Ramos (cell line): ENCODE measurements around the gene PARS2.
"Not testable (repeated sequence)": the region's sequence is repeated elsewhere in the genome, so short reads cannot be mapped to it uniquely, and the experiment has no call there.

Experiments used
- in situ Hi-C: fragments of 300-500 bp; cut with MboI; formaldehyde crosslinking; loops from one replicate; pipeline ENCODE4 v1.14.3; 2022; ENCODE audit warnings: low sequenced_read_pairs; ENCODE audit not compliant: unreplicated experiment

The PARS2 gene

GRCh38 chr1:54775828-54776721 is 11.8 kb upstream of the PARS2 start:
- in situ Hi-C loops = not testable (repeated sequence)

DNA sequence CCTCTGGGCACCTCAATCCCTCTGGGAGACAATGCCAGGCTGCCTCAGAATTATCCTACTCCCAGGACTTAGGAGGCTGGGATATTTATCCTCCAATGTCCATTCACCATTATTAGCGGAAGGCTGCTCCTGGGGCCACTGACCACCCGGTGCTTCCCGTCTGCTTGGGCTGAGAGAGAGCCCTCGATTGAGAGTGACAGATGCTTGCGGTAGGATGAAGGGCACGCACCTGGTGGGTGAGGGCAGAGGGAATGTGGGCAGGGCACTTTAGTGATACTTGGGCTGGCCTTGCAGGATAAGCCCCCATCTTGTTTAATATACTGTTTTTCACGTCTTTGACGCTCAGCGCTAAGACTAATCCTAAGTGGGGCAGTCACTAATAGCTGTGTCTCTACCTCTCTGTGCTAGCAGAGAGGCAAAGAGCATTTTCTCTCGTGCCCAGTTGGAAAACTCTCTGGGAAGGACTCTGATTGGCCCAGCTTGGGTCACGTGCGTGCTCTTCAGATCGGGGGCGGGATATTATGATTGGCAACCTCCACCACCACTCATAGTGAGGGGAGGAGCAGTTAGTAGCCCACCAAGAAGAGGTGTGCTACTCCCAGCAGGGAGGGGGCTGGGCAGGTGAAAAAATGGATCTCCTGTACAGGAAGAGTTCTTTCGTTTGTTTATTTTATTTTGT is 10.6 kb upstream of the PARS2 start:
- in situ Hi-C loops = no loop called here

- in situ Hi-C loops = no loop called here
Observed at GRCh38 chr1:54772951-54773350, 8.6 kb upstream of the PARS2 start.

- in situ Hi-C loops = no loop called here
Observed at GRCh38 chr1:54768093-54768492, 3.8 kb upstream of the PARS2 start.

- in situ Hi-C loops = no loop called here
Observed at GRCh38 chr1:54767526-54767925, 3.2 kb upstream of the PARS2 start.

DNA sequence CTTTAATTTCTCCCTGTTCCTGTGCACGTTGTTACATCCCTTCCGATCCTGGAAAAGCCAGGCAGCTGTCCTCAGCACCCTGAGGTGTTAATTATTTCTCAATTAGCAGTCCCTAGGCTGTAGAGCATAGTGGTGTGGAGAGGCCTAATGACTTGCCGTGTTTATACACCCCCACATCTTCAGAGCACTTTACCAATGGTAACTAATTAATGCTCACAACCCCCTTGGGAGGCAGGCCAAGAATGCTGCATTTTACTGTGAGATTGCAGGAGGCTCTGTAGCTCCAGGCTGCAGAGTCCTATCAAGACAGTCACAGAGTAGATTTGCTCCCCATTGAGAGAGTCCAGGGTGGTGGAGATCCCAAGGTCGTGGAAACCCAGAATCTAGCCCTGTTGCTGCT is 2.4 kb upstream of the PARS2 start:
- in situ Hi-C loops = no loop called here

- in situ Hi-C loops = no loop called here
Observed at GRCh38 chr1:54764922-54765561, 719 bp upstream of the PARS2 start.

GRCh38 chr1:54763816-54764132 is 549 bp downstream of the PARS2 start:
- in situ Hi-C loops = no loop called here

- in situ Hi-C loops = no loop called here
Observed at GRCh38 chr1:54758678-54759348, 5.5 kb downstream of the PARS2 start.

DNA sequence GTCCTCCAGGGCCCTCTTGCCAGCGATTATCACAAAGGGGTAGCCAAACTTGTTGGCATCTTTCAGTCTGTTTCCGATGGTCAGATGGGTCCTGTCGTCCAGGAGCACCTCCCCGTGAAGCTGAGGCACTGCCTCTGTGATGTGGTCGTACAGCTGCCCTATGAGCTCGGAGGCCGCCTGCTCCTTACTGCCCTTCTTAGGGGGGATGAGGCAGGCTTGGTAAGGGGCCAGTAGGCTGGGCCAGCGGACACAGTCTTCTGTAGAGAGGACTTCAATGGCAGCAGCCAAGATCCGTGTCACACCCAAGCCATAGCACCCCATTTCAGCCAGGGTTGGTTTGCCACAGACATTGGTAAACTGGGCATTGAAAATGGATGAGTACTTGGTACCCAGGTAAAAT is 6.5 kb downstream of the PARS2 start:
- in situ Hi-C loops = no loop called here

DNA sequence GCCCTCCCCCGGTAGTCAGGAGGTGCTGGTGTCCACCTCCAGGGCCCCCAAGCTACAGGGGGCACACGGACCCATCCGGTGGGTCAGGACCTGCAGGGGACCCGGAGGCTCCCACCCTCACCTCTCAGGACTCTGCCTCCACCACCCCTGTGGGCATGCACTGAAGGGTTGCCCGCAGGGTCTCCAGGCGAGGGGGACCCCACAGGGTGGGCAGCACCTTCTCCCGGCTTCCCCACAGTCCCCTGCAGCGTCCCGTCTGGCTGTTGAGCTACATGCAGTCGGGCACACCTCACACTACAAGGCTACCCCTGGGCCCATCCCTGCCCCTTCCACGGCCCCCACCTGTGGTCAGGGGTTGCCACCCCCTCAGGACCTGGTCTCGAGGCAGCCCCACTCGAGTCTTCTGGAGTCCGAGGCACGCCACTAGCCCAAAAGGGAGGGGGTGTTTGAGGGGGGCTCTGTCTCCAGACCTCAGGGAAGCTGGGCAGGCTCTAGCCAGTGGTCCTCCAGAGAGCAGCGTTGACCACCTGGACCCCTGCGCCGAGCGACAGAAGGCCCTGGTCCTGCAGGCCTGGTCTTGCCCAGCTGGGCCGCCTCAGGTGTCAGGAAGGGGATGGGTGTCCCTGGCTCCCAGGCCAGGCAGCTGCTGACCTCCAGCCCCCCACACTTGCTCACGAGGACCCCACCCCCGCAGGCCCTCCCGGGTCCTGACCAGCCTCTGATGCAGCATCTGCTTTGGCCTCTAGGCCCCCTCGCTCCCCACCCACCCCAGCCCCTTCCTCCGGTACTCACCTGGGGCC is 9.6 kb downstream of the PARS2 start:
- in situ Hi-C loops = no loop called here

- in situ Hi-C loops = no loop called here
Observed at GRCh38 chr1:54754045-54754444, 10.3 kb downstream of the PARS2 start.

DNA sequence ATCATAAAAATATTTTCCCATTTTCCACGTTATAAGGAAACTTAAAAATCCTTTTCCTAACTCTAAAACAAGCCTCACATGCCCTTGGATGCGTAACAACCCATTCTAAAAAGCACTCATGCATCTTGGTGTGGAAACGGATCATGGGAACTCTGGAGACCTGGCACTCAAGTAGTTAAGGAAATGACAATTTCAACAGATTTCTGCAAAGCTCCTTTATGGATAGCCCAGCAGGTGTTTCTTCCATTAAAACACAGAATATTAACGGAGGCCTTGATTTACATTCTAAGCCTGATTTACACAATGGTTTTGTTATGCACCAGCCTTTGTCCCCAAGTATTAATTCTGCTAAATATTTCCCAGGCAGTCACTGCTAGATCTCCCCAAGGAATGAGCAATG is 12.9 kb downstream of the PARS2 start:
- in situ Hi-C loops = no loop called here

- in situ Hi-C loops = no loop called here
Observed at GRCh38 chr1:54750596-54750995, 13.7 kb downstream of the PARS2 start.

DNA sequence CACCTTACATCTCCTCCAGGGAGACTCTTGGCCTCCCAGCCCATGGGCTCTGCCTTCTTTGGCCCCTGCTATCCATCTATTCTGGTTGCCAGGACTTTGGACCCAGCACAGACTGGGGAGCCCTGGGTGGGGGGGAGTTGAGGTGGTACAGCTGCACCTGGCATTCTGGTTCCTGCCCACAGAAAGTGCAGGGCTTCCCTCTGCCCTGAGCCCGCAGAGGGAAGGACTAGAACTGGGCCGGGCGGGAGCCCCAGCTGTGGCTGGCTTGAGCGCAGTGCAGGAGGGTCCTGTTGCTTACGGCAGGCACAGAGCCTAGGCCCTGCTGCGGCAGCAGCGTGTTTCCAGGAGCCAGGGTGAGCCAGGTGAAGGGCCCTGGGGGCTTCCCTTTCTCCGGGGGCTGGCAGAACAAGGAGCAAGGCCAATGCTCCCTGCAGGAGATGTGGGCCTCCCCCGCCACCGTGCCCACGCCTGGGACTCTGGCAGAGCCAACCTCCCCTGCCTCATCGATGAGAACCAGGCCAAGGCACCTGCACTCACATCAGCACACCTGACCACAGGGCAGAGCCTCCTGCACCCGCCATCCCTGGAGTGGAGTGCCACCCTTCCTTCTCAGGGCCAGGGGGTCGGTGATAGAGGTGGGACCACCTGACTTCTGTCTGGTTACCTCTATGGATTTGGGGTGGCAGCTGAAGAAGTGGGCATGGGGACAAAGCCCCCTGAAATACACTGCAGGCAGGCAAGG is 16.1 kb downstream of the PARS2 start:
- in situ Hi-C loops = no loop called here

DNA sequence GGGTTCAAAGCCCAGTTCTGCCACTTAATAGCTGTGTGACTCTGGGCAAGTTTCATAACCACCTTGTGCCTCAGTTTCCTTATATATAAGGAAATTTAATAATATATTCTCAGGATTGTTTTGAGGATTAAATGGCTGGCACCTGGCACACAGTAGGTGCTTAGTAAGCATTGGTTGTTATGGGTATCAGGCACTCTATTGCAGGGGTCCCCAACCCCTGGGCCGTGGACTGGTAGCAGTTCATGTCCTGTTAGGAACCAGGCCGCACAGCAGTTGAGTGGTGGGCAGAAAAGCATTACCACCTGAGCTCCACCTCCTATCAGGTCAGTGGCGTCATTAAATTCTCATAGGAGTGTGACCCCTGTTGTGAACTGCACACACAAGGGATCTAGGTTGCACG is 18.5 kb downstream of the PARS2 start:
- in situ Hi-C loops = no loop called here

DNA sequence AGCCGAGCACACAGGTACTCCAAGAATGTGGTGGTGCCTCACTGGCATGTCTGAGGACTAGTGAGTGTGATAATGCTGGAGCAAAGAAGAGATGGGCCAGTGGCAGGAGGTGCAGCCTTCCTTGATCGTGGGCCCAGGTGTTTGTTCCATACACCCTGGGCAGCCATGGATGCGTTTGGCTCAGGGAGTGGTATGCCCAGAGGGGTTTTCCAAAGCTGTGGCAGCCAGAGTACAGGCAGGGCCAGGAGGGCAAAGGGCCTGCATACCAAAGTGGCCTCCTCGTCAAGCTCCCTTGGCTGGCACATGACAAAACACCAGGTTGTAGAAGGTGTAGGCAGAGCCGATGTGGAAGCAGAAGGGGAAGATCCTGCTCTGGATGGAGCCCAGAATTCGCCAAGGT is 19.0 kb downstream of the PARS2 start:
- in situ Hi-C loops = no loop called here

DNA sequence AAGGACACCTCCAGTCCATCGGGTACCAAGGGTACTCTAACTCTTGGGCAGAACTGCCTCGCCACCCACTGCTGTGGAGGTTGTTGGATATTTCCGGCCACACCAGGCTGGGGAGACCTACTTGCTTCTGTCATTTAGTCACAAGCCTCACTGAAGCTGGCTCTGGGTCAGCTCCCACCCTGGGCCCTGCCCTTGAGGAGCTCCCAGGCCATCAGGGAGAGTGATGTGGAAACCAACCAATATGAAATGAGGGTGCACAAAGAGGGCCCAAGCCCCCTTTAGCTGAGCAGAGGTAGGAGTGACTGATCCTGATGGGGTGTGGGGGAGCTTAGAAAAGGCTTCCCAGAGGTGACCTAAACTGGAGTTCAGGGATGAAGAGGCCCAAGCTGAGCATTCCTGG is 19.6 kb downstream of the PARS2 start:
- in situ Hi-C loops = no loop called here

- in situ Hi-C loops = no loop called here
Observed at GRCh38 chr1:54743416-54744226, 20.7 kb downstream of the PARS2 start.
